Measurements from ENCODE around the gene CNN3. TPM values are rescaled to one million over a fixed set of nuclear protein-coding genes. Genes with fewer than 3 reads are reported as not detected.
A peak's percentile ranks its signal among the peaks of the same experiment; 100 is the strongest.

Gene CNN3
- total and polyA plus RNA-seq, 2 of the 4 experiments (the other 2 are of a cell fraction), result 249 to 552 TPM

- no peaks in the 10 kb centered on the region; the same call in 1 of the 2 replicates for H3K9me1 ChIP-seq (ENCODE audit: insufficient read depth, low read length)
- intact Hi-C loops (cut with micrococcal nuclease), result no loop called here
- ChIA-PET CTCF (interaction anchor here (0.8 kb wide), 1 partner anchor 92 kb away, joined by 3 read pairs; no protein-coding TSS in a partner anchor), POLR2A (ENCODE audit: unreplicated experiment) (interaction anchor here (0.6 kb wide), 1 partner anchor 405 kb away, joined by 3 read pairs; the partner anchor contains the start of gene F3)
- dilution Hi-C loops (cut with HindIII; ENCODE audit: low sequenced_read_pairs, unreplicated experiment), result no loop called here
- 77% methylated on average over 2 of the region's 3 CpGs; no CpG with 5 or more reads in 1 of the 2 experiments for WGBS, 2 experiments (ENCODE audit: extremely low coverage in 2 of 2, insufficient read length in 1 of 2)
- no peak overlapping the region for H3K27ac ChIP-seq (ENCODE audit: insufficient read depth, low read length)
- H4K20me1 ChIP-seq (ENCODE audit: insufficient read depth, low read length), result no peaks in the 10 kb centered on the region
- no peaks in the 10 kb centered on the region for H3K36me3 ChIP-seq (ENCODE audit: control insufficient read depth, insufficient read depth, low read length)
- no peak overlapping the region for H3K23ac ChIP-seq (ENCODE audit: low read depth, low read length)
- H4K91ac ChIP-seq (ENCODE audit: insufficient read depth, low read depth, low read length), result 0 out of 2 replicates have a peak overlapping the region, but pooled peaks have one; percentile 15
- H2BK5ac ChIP-seq (ENCODE audit: low read depth, low read length, poor library complexity, severe bottlenecking), result no peak overlapping the region
- in situ Hi-C loops (cut with MboI; ENCODE audit: low sequenced_read_pairs), result no loop called here
- no peak overlapping the region for H3K4me3 ChIP-seq (ENCODE audit: insufficient read depth, low read depth, low read length)
- BruUV-seq (replicated peaks), result no TSS peak
- no peaks in the 10 kb centered on the region for H3K79me1 ChIP-seq (ENCODE audit: low read depth in 1 of 2, low read length in 2 of 2)
- no peak overlapping the region for H2AK9ac ChIP-seq (replicated peaks; ENCODE audit: low read depth, low read length, poor library complexity)
- peak overlapping the region; percentile 15; the same call in 1 of the 2 replicates for H3K4ac ChIP-seq (ENCODE audit: low read depth, low read length)
- peak overlapping the region in 1 of 2 experiments; percentile 20; a peak in 1 of 4 replicates for H4K8ac ChIP-seq (ENCODE audit: low read depth in 2 of 2, low read length in 2 of 2)
- TF ChIP-seq ELK1 (IDR thresholded peaks at IDR 0.05; ENCODE audit: borderline replicate concordance, low read depth, low read length) (no peak), NFE2L2 (IDR thresholded peaks at IDR 0.05; ENCODE audit: low read depth, low read length) (no peak), RFX5 (IDR thresholded peaks at IDR 0.05; ENCODE audit: low read depth, low read length) (no peak), FOS (IDR thresholded peaks at IDR 0.05; ENCODE audit: low read depth, low read length) (no peak), MAFK (IDR thresholded peaks at IDR 0.05; ENCODE audit: low read depth, low read length) (no peak), MXI1 (IDR thresholded peaks at IDR 0.05; ENCODE audit: borderline replicate concordance, low read depth, low read length) (no peak), POLR2A (IDR thresholded peaks at IDR 0.05; ENCODE audit: low read depth, low read length) (no peak), RAD21 (IDR thresholded peaks at IDR 0.05; ENCODE audit: low read length) (no peak), CHD1 (IDR thresholded peaks at IDR 0.05; ENCODE audit: low read depth, low read length) (no peak), USF2 (IDR thresholded peaks at IDR 0.05; ENCODE audit: low read depth, low read length) (no peak), RCOR1 (IDR thresholded peaks at IDR 0.05; ENCODE audit: insufficient replicate concordance, low read length) (no peak), SMC3 (IDR thresholded peaks at IDR 0.05; ENCODE audit: low read depth, low read length) (no peak), CEBPB (IDR thresholded peaks at IDR 0.05; ENCODE audit: low read depth, low read length) (no peak), BHLHE40 (IDR thresholded peaks at IDR 0.05; ENCODE audit: low read depth, low read length) (no peak), CTCF (conservative IDR thresholded peaks at IDR 0.05; ENCODE audit: low read depth, low read length) (no peak), MAZ (IDR thresholded peaks at IDR 0.05; ENCODE audit: borderline replicate concordance, low read depth, low read length) (no peak)
- H4K5ac ChIP-seq (ENCODE audit: low read depth, low read length), result no peak overlapping the region
- ATAC-seq (ENCODE audit: low read depth) (no peak), DNase-seq (no peak)
- no peak overlapping the region for H3K18ac ChIP-seq (ENCODE audit: low read depth, low read length)
- no peak overlapping the region for H3K4me2 ChIP-seq (ENCODE audit: low read depth, low read length)
- peak overlapping the region; percentile 67; the same call in 1 of the 2 replicates for H2AK5ac ChIP-seq (ENCODE audit: low read depth, low read length)
- no peak overlapping the region for H3K56ac ChIP-seq (ENCODE audit: extremely low read depth, insufficient read depth, low read length)
- peaks cover 7% of the 10 kb centered on the region for H3K4me1 ChIP-seq (ENCODE audit: control insufficient read depth, insufficient read depth, low read length)
- H3K27me3 ChIP-seq (ENCODE audit: control insufficient read depth, insufficient read depth, low read length), result no peaks in the 10 kb centered on the region; the same call in 1 of the 2 replicates
- H3K14ac ChIP-seq (replicated peaks; ENCODE audit: low read depth, low read length), result no peak overlapping the region
- H3K9me3 ChIP-seq (ENCODE audit: control insufficient read depth, insufficient read depth, low read length), result peaks cover 1% of the 10 kb centered on the region; the same call in 1 of the 2 replicates
- H2BK120ac ChIP-seq (ENCODE audit: low read depth, low read length), result peak overlapping the region; percentile 57
- peak overlapping the region; percentile 38 for H2AFZ ChIP-seq (replicated peaks; ENCODE audit: low read length, poor library complexity)
- H2BK15ac ChIP-seq (ENCODE audit: low read depth, low read length), result peak overlapping the region; percentile 20; the same call in 1 of the 3 replicates
- H2BK20ac ChIP-seq (ENCODE audit: low read depth, low read length), result peak overlapping the region; percentile 33; the same call in 1 of the 2 replicates
- H3K9ac ChIP-seq (ENCODE audit: low read depth, low read length), result 0 out of 2 replicates have a peak overlapping the region, but pooled peaks have one; percentile 6
These were observed 20.0 kb upstream of the CNN3 start for GRCh38 chr1:94946886-94947285.

Measured in IMR-90 (cell line).